Transverse colon (tissue), 4 donors: ENCODE data around the gene C10orf105. TPM values are rescaled to one million over a fixed set of nuclear protein-coding genes. Genes with fewer than 3 reads are reported as not detected.

Source experiments
- DNase-seq: peaks from one replicate; pipeline ENCODE4 v3.0.0-alpha.2; 2019
- H3K27ac ChIP-seq, 4 donors: fragments of 200-600 bp; sonication (generic); 2 replicates each; pipeline ENCODE4 v1.5.1; 2016 to 2018; ENCODE audit warnings: inconsistent platforms in 4 of 4
- H3K27me3 ChIP-seq: fragments of 200-600 bp; sonication (generic); 2 replicates; pipeline ENCODE4 v1.5.1; 2017; ENCODE audit warnings: inconsistent platforms
- H3K36me3 ChIP-seq, 4 donors: fragments of 200-600 bp; sonication (generic); 2 replicates each; pipeline ENCODE4 v1.5.1; 2017 to 2019; ENCODE audit warnings: inconsistent platforms in 4 of 4
- H3K4me1 ChIP-seq, 4 donors: fragments of 200-600 bp; sonication (generic); 2 replicates each; pipeline ENCODE4 v1.5.1; 2017 to 2020; ENCODE audit warnings: inconsistent platforms in 4 of 4
- H3K4me3 ChIP-seq, 4 donors: fragments of 200-600 bp; sonication (generic); 1 replicate in 1 of 4; 2 replicates in 3 of 4; pipeline versions ENCODE4 v1.5.1 to v1.6.1; 2017 to 2019; ENCODE audit warnings: inconsistent platforms in 4 of 4
- H3K9me3 ChIP-seq, 2 donors: fragments of 200-600 bp; sonication (generic); 2 replicates each; pipeline ENCODE4 v1.5.1; 2017 to 2019; ENCODE audit warnings: inconsistent platforms in 2 of 2
- EP300 ChIP-seq: sonication (generic); formaldehyde crosslinking; IDR thresholded peaks from one replicate; pipeline ENCODE4 v1.6.1; 2017; ENCODE audit warnings: antibody characterized with exemption, low read depth
- POLR2A ChIP-seq: fragments of 450-650 bp; IDR thresholded peaks from one replicate; pipeline ENCODE4 v1.6.1; 2016; ENCODE audit warnings: antibody characterized with exemption, mild to moderate bottlenecking, moderate library complexity
- POLR2AphosphoS5 ChIP-seq, 3 donors: sonication (generic); formaldehyde crosslinking; IDR thresholded peaks; one replicate each; pipeline ENCODE4 v1.6.1; 2016; ENCODE audit warnings: antibody characterized with exemption in 3 of 3
- WGBS, 2 donors: methylation state at CpG; one replicate each; pipeline ENCODE4 v1.1.5; 2018; ENCODE audit warnings: low coverage in 1 of 2; 5-methylcytosine and 5-hydroxymethylcytosine counted together
- in situ Hi-C, 4 donors: fragments of 200-750 bp; cut with MboI; loops; one replicate each; pipeline versions ENCODE4 v1.15.0 to v1.15.1; 2017; ENCODE audit warnings: low sequenced_read_pairs in 3 of 4, low pct_ligation_motif_present in 1 of 4, low pct_unique_long_range_greater_than_20kb in 1 of 4
- intact Hi-C: fragments of 100-400 bp; cut with DNase I; formaldehyde crosslinking; loops from one replicate; pipeline ENCODE4 v1.15.1; 2023; ENCODE audit warnings: low total_unique reads
- total RNA-seq, 4 donors: library from RNA; depleted of rRNA; stranded (reverse); fragments of >200 nt; gene quantifications; one replicate each; pipeline ENCODE4 v1.1.0, GENCODE V29; 2016
- TF ChIP-seq, protein P1 (sequence below), 5 experiments: fragments of 200-600 bp in 3 of 5; fragments of 450-650 bp in 2 of 5; sonication (generic) in 3 of 5; IDR thresholded peaks; 1 replicate in 2 of 5; 2 replicates in 3 of 5; pipeline ENCODE4 v1.5.1; 2016 to 2017; ENCODE audit warnings: antibody characterized with exemption in 5 of 5, inconsistent platforms in 3 of 5, mild to moderate bottlenecking in 2 of 5, moderate library complexity in 1 of 5

The C10orf105 gene, protein sequence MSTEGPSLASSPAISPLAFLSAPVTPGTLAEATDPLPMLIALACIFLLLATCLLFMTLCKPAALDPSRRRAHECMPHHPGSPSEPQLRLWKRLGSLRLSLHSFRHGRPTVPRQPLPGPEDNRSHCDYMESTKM
- total RNA-seq, result under 1 TPM in 1 of 4 donors, not detected in 3; 0.16 TPM

DNA sequence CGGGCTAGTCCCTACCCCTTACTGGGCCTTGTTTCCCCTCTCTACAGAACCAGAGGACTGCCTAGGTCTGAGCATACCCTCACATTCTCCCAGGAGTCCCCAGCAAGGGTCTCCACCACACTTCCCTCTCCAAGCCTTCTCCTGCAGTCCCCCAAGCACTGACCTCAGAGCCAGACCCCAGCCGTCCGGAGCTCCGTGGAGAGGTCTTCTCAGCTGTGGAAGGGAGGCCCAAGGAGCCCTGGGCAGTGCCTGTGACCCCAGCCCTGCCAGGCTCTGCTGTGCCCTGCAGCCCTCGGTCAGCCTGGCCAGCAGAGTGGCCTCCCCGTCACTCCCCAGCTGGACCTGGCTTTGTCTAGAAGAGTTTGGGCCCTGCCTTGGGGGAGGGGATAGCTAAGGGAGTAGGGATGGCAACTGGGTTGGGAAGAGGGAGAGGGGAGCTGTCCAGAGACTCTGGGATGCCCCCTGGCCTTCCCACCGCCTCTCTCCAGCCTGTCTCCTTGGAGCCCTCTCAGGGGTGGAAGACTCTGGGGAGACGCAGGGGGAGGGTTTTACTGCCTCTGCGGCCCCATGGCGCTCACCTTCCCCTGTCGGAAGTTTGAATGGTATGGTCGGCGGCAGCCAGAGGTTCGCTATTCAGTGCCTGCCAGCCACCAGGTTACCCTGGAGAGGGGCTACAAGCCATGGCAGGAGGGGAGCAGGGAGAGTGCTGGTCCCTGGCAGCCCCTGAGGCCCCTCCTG, at the start of gene C10orf105:
Gene C10orf105 (minus strand): TSS at position 315 of the 738 bp plus-strand sequence. CDS start 3,441 bp downstream, outside the sequence.
- H3K4me1 ChIP-seq, result peaks cover 8 to 17% (median 9%) of the 10 kb centered on the region in 4 donors
- no peaks in the 10 kb centered on the region for H3K27me3 ChIP-seq
- no peaks in the 10 kb centered on the region for H3K9me3 ChIP-seq
- 94 to 100% methylated on average over 3 to 13 of the region's 14 CpGs for WGBS, 2 donors
- no peaks in the 10 kb centered on the region for H3K36me3 ChIP-seq
- no peak for DNase-seq
- TF ChIP-seq, protein P1, sequence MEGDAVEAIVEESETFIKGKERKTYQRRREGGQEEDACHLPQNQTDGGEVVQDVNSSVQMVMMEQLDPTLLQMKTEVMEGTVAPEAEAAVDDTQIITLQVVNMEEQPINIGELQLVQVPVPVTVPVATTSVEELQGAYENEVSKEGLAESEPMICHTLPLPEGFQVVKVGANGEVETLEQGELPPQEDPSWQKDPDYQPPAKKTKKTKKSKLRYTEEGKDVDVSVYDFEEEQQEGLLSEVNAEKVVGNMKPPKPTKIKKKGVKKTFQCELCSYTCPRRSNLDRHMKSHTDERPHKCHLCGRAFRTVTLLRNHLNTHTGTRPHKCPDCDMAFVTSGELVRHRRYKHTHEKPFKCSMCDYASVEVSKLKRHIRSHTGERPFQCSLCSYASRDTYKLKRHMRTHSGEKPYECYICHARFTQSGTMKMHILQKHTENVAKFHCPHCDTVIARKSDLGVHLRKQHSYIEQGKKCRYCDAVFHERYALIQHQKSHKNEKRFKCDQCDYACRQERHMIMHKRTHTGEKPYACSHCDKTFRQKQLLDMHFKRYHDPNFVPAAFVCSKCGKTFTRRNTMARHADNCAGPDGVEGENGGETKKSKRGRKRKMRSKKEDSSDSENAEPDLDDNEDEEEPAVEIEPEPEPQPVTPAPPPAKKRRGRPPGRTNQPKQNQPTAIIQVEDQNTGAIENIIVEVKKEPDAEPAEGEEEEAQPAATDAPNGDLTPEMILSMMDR (IDR thresholded peaks at IDR 0.05), result no peak
- no peak for TF ChIP-seq EP300
- peak within 1 kb of the TSS; percentile 1 to 28 (median 10) for H3K27ac ChIP-seq
- H3K4me3 ChIP-seq, result no peak within 1 kb of the TSS
- intact Hi-C loops, result no loop called here
- in situ Hi-C loops, result loop anchor here (10.0 to 25.0 kb wide), 3 partner anchors 55 to 332 kb away; partner anchors contain the start of genes CDH23 (in 2 of the 4) and VSIR (in 2 of the 4)

DNA sequence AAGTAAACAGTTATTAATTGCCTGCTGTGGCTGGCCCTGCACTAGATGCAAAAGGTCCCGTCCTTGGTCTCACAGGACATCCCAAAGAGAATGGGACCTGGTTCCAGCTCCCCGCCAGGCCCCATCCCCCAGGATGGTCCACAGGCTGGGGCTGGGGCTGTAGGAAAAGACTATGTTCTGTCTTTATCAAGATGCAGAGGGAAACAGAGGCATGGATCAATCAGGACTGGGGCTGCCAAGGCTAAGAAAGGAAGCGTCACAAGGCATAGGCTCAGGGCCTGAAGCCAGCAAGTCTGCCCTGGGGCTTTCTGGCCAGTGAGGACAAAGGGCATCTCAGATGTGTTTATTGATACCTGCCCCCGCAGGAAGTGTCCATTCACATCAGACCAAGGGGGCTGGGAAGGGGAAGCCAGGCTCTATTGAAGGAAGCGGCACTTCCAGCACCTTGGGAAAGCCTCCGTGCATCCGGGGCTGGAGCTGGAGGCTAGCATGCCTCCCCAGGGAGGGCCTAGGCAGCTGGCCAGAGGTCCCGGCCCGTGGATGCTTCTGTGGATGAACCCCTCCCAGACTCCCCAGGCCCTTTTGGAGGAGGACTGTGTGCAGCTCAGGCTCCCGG, 48.0 kb upstream of the C10orf105 start:
- 43 to 50% methylated on average over 2 to 5 of the region's 10 CpGs for WGBS, 2 donors
- H3K4me3 ChIP-seq, result peak overlapping the region in 1 of 4 donors; percentile 5
- H3K36me3 ChIP-seq, result no peaks in the 10 kb centered on the region
- peak; percentile 36 for DNase-seq
- H3K27me3 ChIP-seq, result no peaks in the 10 kb centered on the region
- H3K4me1 ChIP-seq, result peaks cover 77 to 99% (median 88%) of the 10 kb centered on the region in 4 donors
- H3K9me3 ChIP-seq, result no peaks in the 10 kb centered on the region
- TF ChIP-seq EP300 (peak; percentile 26), POLR2AphosphoS5 (IDR thresholded peaks at IDR 0.05) (peak in 1 of 3 donors; percentile 34), POLR2A (peak; percentile 45)
- TF ChIP-seq, protein P1 (IDR thresholded peaks at IDR 0.05), result no peak
- peak overlapping the region; percentile 91 to 98 (median 94) for H3K27ac ChIP-seq
- in situ Hi-C loops, result no loop called here
- intact Hi-C loops, result loop anchor here (5.0 kb wide), 1 partner anchor 55 kb away; no protein-coding TSS in a partner anchor

DNA sequence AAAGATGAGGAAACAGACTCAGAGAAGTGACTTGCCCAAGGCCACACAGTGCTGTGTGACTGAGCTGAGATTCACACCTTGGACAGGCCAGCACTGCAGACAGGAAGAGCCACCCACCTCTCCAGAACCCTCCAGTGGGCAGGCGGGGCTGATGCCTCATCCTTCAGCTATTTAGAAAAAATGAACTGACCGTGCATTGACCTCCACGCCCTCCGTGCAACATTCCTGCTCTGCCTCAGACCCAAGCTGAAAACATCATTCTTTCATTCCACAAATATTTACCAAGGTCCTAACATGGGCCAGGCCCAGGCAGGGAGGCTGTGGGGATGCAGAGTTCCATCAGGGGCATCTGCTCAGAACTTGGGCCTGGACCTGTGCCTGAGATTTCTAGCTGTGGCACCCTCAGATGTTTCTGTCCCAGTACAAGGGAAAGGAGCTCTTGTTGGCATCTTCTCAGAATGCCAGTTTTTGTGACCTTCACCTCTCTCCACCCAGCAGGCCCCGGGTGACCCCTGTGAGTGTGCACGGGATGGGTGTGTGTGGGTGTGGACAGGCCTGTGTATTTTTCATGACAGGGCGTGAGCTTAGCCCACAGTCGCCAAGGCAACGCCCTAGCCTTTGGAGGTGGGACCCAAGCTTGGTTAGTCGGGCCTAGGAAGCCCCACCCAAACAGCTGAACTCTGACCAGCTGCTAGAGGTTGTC, 47.3 kb upstream of the C10orf105 start:
- TF ChIP-seq POLR2A, result no peak
- TF ChIP-seq, protein P1 (IDR thresholded peaks at IDR 0.05), result peak in 1 of 5 experiments; percentile 13
- peak; percentile 37 to 63 (median 57) for TF ChIP-seq POLR2AphosphoS5 (IDR thresholded peaks at IDR 0.05)
- peak; percentile 88 for TF ChIP-seq EP300
- Histone ChIP-seq H3K4me1 (peaks cover 71 to 98% (median 83%) of the 10 kb centered on the region in 4 donors), H3K27me3 (no peaks in the 10 kb centered on the region), H3K36me3 (no peaks in the 10 kb centered on the region), H3K4me3 (no peak overlapping the region), H3K9me3 (no peaks in the 10 kb centered on the region), H3K27ac (peak overlapping the region; percentile 91 to 98 (median 94))
- intact Hi-C loops, result loop anchor here (5.0 kb wide), 1 partner anchor 55 kb away; no protein-coding TSS in a partner anchor
- in situ Hi-C loops, result no loop called here
- WGBS, 2 donors, result 32% methylated on average over 8 of the region's 10 CpGs; no CpG with 5 or more reads in 1 of the 2 donors
- DNase-seq, result peak; percentile 93
